AG09319 (cell line): ENCODE results near the gene ACOT6.

ENCODE experiments used
- DNase-seq: peaks from one replicate; pipeline ENCODE4 v3.0.0-alpha.2; 2010; ENCODE audit warnings: low read depth; ENCODE audit errors: extremely low read depth
- CTCF ChIP-seq: IDR thresholded peaks from 2 replicates; pipeline ENCODE4 v1.5.1; 2011; ENCODE audit warnings: low read depth, mild to moderate bottlenecking, inconsistent platforms, low read length, moderate library complexity

ACOT6 gene

GRCh38 chr14:73667854-73668253 lies 55.5 kb downstream of the ACOT6 start:
- TF ChIP-seq CTCF: no peak
- no peak for DNase-seq
